Activated CD4-positive, alpha-beta T cell treated with anti-CD3 and anti-CD28 coated beads, Interleukin-10, Interleukin-2, amounts not matched to agents 100 ng/mL and 50 ng/mL, durations not matched to agents 16 hours and 8 hours (primary cell): ENCODE data around the gene ARL13B.
"Not testable (repeated sequence)": the region's sequence is repeated elsewhere in the genome, so short reads cannot be mapped to it uniquely, and the experiment has no call there.

Experiments
- DNase-seq: peaks from one replicate; pipeline ENCODE4 v3.0.0-alpha.2; 2020

Gene ARL13B

GRCh38 chr3:93979850-93980676 lies at the start of gene ARL13B:
TSS of gene ARL13B (plus strand) at chr3:93980155. CDS start at chr3:93980424, 269 bp downstream.
- DNase-seq = peak; percentile 97

- DNase-seq = no peak
Observed at GRCh38 chr3:93931597-93932229, 48.2 kb upstream of the ARL13B start.

GRCh38 chr3:93934366-93935046 lies 45.4 kb upstream of the ARL13B start:
- DNase-seq = no peak

GRCh38 chr3:93936549-93936948 lies 43.4 kb upstream of the ARL13B start:
- DNase-seq = no peak

GRCh38 chr3:93937485-93937884 lies 42.5 kb upstream of the ARL13B start:
- DNase-seq = not testable (repeated sequence)

GRCh38 chr3:93949958-93950357 lies 30.0 kb upstream of the ARL13B start:
- not testable (repeated sequence) for DNase-seq

- no peak for DNase-seq
Observed at GRCh38 chr3:93961026-93961425, 18.9 kb upstream of the ARL13B start.

- DNase-seq = no peak
Observed at GRCh38 chr3:93961489-93961888, 18.5 kb upstream of the ARL13B start.

GRCh38 chr3:93962798-93963197 lies 17.2 kb upstream of the ARL13B start:
- DNase-seq = no peak

GRCh38 chr3:93965106-93965505 lies 14.8 kb upstream of the ARL13B start:
- not testable (repeated sequence) for DNase-seq

- no peak for DNase-seq
Observed at GRCh38 chr3:93969443-93969842, 10.5 kb upstream of the ARL13B start.

- no peak for DNase-seq
Observed at GRCh38 chr3:93969997-93970396, 10.0 kb upstream of the ARL13B start.

- DNase-seq = peak; percentile 59
Observed at GRCh38 chr3:93973131-93974126, 6.5 kb upstream of the ARL13B start, which contains the start of gene PROS1. TSS of gene PROS1 (minus strand) at chr3:93973896. CDS start at chr3:93973749, 147 bp downstream.

GRCh38 chr3:93981649-93982048 lies 1.7 kb downstream of the ARL13B start:
- DNase-seq = no peak

- no peak for DNase-seq
Observed at GRCh38 chr3:93983408-93983807, 3.5 kb downstream of the ARL13B start.

- no peak for DNase-seq
Observed at GRCh38 chr3:93984618-93985017, 4.7 kb downstream of the ARL13B start.

GRCh38 chr3:93988283-93988682 lies 8.3 kb downstream of the ARL13B start:
- DNase-seq = no peak

GRCh38 chr3:93988764-93989163 lies 8.8 kb downstream of the ARL13B start:
- no peak for DNase-seq

- DNase-seq = no peak
Observed at GRCh38 chr3:93989241-93989640, 9.3 kb downstream of the ARL13B start.

GRCh38 chr3:93991631-93992030 lies 11.7 kb downstream of the ARL13B start:
- DNase-seq = no peak

- DNase-seq = no peak
Observed at GRCh38 chr3:93992207-93992606, 12.3 kb downstream of the ARL13B start.

GRCh38 chr3:93994056-93994455 lies 14.1 kb downstream of the ARL13B start:
- no peak for DNase-seq
